HPDE6-E6E7 (cell line): Measurements from ENCODE around the gene CEP41.
A peak's percentile ranks its signal among the peaks of the same experiment; 100 is the strongest.

ENCODE experiments used
- DNase-seq: peaks from one replicate; pipeline ENCODE4 v3.0.0; 2011; ENCODE audit warnings: missing footprints; ENCODE audit errors: extremely low spot score

The CEP41 gene

DNA sequence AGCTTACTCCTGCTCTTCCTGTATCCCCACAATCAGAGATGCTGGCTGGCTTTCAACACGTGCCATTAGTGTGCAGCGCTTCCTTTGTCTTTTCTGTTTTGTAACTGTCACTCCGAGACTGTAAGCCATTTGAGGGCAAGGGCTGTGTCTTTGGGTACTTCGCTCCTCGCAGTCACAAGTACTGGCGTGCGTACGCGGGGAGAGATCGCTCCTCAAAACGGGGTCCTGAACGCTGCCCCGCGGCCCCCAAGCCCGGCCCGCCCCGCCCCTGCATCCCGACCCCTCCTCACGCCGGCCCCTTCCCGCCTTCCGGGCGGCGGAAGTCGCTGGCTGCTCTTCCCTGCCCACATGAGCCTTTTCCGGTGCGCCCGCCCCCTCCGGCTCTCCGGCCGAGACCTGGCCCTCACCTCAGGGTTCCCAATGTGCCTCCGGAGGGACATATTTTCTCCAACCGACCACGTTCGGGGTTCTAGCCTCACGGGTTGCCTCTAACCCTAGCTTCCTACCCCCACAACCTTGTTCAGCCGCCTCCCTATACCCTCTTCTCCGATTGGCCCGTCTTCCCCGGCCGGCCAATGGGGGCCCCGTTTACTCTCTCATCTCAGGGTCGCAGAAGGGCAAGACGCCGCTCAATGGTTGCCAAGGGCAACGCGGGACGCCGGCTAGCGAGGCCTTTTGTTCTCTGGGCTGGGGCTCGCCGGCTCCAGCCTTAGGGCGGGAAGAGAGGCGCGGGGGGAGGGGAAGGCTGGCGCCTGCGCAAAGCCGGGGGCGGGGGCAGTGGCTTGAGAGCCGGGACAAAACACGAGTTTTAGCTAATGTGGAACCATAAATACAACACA is at the start of gene CEP41:
Gene CEP41 (minus strand): TSS at position 490 of the 839 bp plus-strand sequence. CDS start 50 bp downstream, at position 440.
- DNase-seq, result peak; percentile 99

DNA sequence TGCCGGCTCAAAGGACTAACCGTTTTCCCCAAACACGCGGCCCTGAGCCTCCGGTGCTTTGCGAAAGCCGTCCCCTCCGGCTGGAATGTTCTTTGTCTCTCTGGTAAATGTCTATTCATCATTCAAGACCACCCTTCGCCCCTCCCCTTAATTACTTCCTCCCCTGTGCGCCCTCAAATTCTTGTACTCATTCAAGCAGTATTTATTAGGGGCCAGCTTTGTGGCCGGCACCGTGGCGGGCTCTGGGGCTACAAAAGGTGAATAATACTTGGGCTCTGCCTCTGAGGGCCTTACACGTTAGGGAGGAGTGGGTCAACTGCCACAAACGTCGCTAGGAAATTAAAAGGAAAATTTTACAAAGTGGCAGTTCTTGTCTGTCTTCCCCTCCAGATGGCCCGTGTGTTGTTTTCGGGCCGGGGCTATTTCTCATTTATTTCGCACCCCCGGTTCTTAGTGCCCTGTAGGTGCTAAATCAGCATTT is 49.5 kb upstream of the CEP41 start:
- no peak for DNase-seq

- DNase-seq, result no peak
Measured at GRCh38 chr7:130489140-130489983, 48.5 kb upstream of the CEP41 start.

DNA sequence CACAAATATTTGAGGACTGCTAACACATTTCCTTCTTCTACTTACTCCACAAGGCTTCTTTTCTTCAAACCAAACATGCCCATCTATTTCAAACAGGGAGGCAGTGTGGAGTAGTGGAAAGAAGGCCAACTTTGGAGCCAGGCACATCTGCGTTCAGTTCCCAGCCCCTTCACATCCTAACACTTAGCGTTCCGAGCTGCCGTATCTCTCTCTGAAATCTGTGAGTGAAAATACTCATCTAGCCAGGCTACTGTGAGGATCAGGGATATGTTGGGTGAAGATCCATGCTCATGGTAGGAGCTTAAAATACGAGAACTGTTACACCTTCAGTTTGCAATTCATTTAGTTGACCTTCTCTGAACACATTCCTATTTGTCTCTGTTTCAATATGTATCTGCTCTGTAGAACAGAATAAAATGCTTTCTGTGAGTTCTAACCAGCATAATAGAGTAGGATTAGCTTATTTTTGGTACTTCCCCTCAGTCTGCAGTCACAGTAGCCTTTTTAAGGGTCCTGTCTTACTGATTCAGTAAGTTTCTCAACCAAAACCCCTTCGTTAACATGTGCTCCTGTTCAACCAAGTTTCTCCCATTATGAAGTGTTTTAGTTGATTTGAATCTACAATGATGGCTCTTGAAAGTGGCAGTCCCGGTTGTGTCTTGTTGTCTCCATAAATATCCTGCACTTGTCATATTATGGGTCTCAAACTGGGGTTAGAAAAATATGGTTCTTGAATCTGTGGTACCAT is 47.8 kb upstream of the CEP41 start:
- DNase-seq, result no peak

GRCh38 chr7:130486954-130487436 is 46.2 kb upstream of the CEP41 start:
- DNase-seq, result peak; percentile 60

GRCh38 chr7:130486114-130486953 is 45.5 kb upstream of the CEP41 start:
- DNase-seq, result peak; percentile 86

GRCh38 chr7:130485734-130486113 is 44.9 kb upstream of the CEP41 start:
- DNase-seq, result no peak

- DNase-seq, result no peak
Measured at GRCh38 chr7:130483031-130483430, 42.2 kb upstream of the CEP41 start.

DNA sequence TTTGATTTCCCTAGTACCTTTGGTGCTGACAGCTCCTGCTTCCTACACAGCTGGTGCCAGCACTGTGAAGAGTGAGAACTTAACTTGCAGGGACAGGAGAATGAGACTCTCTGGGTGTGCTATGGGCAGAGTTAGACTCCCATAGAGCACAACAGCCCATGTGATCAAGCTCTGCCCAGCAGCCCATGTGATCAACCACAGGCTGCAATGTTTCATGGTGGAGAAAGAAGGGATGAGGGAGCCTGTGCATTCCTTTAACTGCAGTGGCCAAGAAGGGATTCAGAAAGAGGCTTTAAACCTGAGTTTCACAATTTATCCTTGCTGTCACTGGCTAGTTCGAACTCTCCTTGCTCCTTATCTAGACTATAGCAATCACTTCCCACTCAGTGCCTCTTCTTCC is 41.1 kb upstream of the CEP41 start:
- no peak for DNase-seq

- no peak for DNase-seq
Measured at GRCh38 chr7:130479716-130480400, 39.0 kb upstream of the CEP41 start.

- DNase-seq, result no peak
Measured at GRCh38 chr7:130478991-130479390, 38.2 kb upstream of the CEP41 start.

- DNase-seq, result no peak
Measured at GRCh38 chr7:130476297-130477150, 35.7 kb upstream of the CEP41 start.

DNA sequence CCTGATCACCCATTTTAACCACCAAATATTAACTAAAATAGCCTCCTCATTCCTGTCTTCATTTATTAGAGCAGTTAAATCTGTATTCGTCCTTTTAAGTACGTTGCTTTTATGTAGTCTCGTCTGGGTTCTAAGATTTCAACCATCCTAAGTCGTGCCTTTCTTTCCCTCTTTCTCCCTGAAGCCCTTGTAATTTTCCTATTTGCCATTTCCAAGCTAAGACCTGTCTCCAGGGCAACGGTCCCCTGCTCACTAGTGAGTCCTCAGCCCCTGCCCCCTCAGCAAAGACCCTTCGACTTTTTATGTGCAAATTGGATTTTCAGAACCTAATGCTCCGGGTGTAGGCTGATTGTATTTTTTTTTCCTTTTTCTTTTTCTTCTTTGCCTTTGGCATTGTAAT is 35.0 kb upstream of the CEP41 start:
- no peak for DNase-seq

DNA sequence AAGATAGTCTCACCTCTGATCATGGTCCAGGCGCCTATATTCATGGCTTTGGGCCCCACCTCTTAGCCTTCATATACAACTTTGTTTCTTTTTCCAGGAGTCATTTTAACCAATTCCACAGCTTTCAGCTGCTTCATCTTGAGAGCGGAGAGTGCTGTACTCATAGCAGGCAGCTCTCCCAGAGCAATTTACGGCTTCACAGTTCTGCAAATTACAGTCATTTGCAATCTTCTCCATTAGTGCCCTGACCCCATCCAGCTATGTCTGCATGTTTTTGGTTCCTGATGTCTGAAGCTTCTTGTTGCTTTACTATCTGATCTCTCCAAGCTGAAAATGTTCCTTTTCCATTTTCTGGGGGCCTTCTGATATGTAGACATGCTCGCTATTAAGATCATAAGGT is 33.1 kb upstream of the CEP41 start:
- DNase-seq, result no peak

DNA sequence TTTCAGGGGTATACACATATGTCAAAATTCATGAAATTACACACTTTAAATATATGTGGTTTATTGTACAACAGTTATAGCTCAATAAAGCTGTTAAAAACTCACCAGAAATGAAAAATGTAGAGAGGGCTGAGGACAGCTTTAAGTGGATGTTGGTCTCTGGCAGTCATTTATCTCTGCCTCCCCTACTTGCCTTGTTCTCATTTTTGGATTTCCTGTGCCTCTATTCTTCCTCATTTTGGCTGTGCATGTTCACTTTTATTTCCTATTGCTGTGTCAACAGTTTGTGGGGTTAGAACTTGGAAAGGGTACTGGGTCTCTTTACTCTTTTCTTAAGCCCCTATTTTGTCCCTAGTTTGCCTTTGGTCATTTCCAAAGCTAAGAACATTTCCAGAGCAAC is 32.5 kb upstream of the CEP41 start:
- no peak for DNase-seq

DNA sequence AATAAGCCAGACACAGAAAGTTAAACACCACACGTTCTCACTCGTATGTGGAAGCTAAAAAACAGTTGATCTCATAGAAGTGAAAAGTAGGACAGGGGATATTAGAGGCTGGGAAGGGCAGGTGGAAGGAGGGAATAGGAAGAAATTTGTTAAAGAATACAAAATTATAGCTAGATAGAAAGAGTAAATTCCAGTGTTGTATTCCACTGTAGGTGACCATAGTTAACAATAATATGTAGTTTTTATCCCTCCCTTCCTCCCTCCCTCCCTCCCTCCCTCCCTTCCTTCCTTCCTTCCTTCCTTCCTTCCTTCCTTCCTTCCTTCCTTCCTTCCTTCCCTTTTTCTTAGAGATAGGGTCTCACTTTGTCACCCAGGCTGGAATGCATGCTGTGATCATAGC is 31.2 kb upstream of the CEP41 start:
- DNase-seq, result no peak

DNA sequence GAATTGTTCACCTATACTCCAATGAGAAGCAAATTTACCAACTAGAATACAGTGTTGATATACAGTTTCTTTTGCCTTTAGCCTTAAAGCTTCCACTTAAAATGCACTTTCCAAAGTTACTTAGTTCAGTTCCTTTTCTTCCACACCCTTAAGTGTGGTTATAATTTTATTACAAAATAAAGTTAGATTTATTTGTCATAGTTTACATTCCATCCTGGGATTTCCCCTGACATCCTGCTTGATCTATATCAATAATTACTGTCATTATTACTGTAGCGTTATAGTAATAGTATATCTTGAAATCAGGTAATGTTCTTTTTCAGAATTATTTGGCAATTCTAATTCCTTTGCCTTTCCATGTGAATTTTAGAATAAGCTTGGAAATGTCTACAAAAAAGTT is 27.8 kb upstream of the CEP41 start:
- no peak for DNase-seq

DNA sequence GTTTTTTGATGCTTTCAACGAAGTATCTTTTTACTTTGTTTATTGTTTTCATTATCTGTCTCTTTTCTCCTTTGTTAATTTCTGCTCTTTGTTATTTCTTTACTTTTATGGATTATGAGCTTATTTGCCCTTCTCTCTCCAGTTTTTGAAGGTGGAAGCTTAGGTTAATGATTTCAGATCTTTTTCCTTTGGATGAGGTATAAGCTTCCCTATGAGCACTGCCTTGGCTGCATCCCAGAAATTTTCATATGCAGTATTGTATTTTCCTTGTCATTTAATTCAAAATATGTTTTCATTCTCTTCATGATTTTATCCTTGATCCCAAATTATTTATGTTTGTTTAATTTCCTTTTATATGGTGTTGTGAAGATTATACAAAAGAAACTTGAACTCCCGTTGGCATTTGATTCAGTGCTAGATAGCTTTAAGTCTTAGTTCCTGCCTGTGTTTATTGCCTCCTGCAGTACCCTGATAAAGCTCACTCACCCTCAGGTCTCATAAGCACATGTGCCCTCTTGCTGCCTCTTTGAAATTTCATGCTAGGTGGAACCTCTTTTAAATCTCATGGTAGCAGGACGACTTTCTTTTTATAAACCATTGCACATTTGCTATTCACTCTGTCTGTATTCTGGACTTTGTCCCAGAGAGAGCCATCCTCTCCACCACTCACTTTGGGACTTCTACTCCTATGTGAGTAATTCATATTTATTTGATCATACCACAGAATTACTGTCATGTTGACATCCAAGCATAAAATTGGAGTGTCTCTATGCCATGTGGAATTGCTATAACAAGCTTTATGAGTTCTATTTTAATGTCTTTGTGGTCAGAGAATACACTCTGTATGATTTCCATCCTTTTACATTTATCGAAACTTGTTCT is 23.0 kb upstream of the CEP41 start:
- no peak for DNase-seq
